Measurements from ENCODE around the gene CHAD. TPM values are rescaled to one million over a fixed set of nuclear protein-coding genes. Genes with fewer than 3 reads are reported as not detected.

The CHAD gene
- 1 to 10 TPM in 3 of 4 donors, under 1 TPM in 1; 0.66 to 3.2 (median 2.8) TPM for polyA plus RNA-seq (ENCODE audit: insufficient read length in 4 of 4)

- no peak for DNase-seq (ENCODE audit: low read depth in 4 of 4, low spot score in 3 of 4)
Measured at GRCh38 chr17:50468304-50469207, at the start of gene CHAD. CHAD (minus strand) TSS chr17:50468880; CDS start chr17:50468813, 67 bp downstream.

- DNase-seq (ENCODE audit: low read depth in 4 of 4, low spot score in 3 of 4): no peak
Measured at GRCh38 chr17:50517504-50518383, 49.1 kb upstream of the CHAD start.

GRCh38 chr17:50517011-50517410 is 48.3 kb upstream of the CHAD start:
- no peak for DNase-seq (ENCODE audit: low read depth in 4 of 4, low spot score in 3 of 4)

- no peak for DNase-seq (ENCODE audit: low read depth in 4 of 4, low spot score in 3 of 4)
Measured at GRCh38 chr17:50514936-50515702, 46.4 kb upstream of the CHAD start.

- no peak for DNase-seq (ENCODE audit: low read depth in 4 of 4, low spot score in 3 of 4)
Measured at GRCh38 chr17:50514388-50514787, 45.7 kb upstream of the CHAD start.

GRCh38 chr17:50513495-50513894 is 44.8 kb upstream of the CHAD start:
- no peak for DNase-seq (ENCODE audit: low read depth in 4 of 4, low spot score in 3 of 4)

GRCh38 chr17:50511058-50511457 is 42.4 kb upstream of the CHAD start:
- no peak for DNase-seq (ENCODE audit: low read depth in 4 of 4, low spot score in 3 of 4)

- no peak for DNase-seq (ENCODE audit: low read depth in 4 of 4, low spot score in 3 of 4)
Measured at GRCh38 chr17:50508573-50509460, 40.1 kb upstream of the CHAD start.

GRCh38 chr17:50507871-50508572 is 39.3 kb upstream of the CHAD start, which contains the start of gene MYCBPAP:
MYCBPAP (plus strand) TSS chr17:50508439; CDS start chr17:50508675, 236 bp downstream.
- peak in 1 of 4 donors; percentile 68 for DNase-seq (ENCODE audit: low read depth in 4 of 4, low spot score in 3 of 4)

- DNase-seq (ENCODE audit: low read depth in 4 of 4, low spot score in 3 of 4): no peak
Measured at GRCh38 chr17:50506298-50506697, 37.6 kb upstream of the CHAD start.

- DNase-seq (ENCODE audit: low read depth in 4 of 4, low spot score in 3 of 4): no peak
Measured at GRCh38 chr17:50505591-50506130, 37.0 kb upstream of the CHAD start.

GRCh38 chr17:50502301-50502990 is 33.8 kb upstream of the CHAD start:
- DNase-seq (ENCODE audit: low read depth in 4 of 4, low spot score in 3 of 4): no peak

- no peak for DNase-seq (ENCODE audit: low read depth in 4 of 4, low spot score in 3 of 4)
Measured at GRCh38 chr17:50501054-50501453, 32.4 kb upstream of the CHAD start.

- DNase-seq (ENCODE audit: low read depth in 4 of 4, low spot score in 3 of 4): no peak
Measured at GRCh38 chr17:50499721-50500120, 31.0 kb upstream of the CHAD start.

GRCh38 chr17:50499270-50499669 is 30.6 kb upstream of the CHAD start:
- no peak for DNase-seq (ENCODE audit: low read depth in 4 of 4, low spot score in 3 of 4)

- DNase-seq (ENCODE audit: low read depth in 4 of 4, low spot score in 3 of 4): no peak
Measured at GRCh38 chr17:50498021-50498874, 29.6 kb upstream of the CHAD start.

GRCh38 chr17:50495918-50496317 is 27.2 kb upstream of the CHAD start:
- DNase-seq (ENCODE audit: low read depth in 4 of 4, low spot score in 3 of 4): no peak
